Adrenal gland (tissue), 12 donors: ENCODE results near the gene KIF5A. TPM values are rescaled to one million over a fixed set of nuclear protein-coding genes. Genes with fewer than 3 reads are reported as not detected.

Source experiments
- DNase-seq, 7 donors: peaks; one replicate each; pipeline ENCODE4 v3.0.0-alpha.2; 2019 to 2020
- H3K27ac ChIP-seq, 5 donors: fragments of 200-600 bp; sonication (generic) in 4 of 5; 1 replicate in 3 of 5; 2 replicates in 2 of 5; pipeline versions ENCODE4 v1.5.1 to v1.8.0; 2016 to 2020; ENCODE audit warnings: mild to moderate bottlenecking in 1 of 5
- H3K27me3 ChIP-seq: fragments of 200-600 bp; 2 replicates; pipeline ENCODE4 v1.8.0; 2021
- H3K36me3 ChIP-seq, 2 donors: fragments of 200-600 bp; replicated peaks in 1 of 2; 1 replicate in 1 of 2; 2 replicates in 1 of 2; pipeline versions ENCODE4 v1.5.1 to v1.8.0; 2018 to 2022
- H3K4me1 ChIP-seq, 2 donors: fragments of 200-600 bp; replicated peaks in 1 of 2; 1 replicate in 1 of 2; 2 replicates in 1 of 2; pipeline versions ENCODE4 v1.5.1 to v1.8.0; 2018 to 2021
- H3K4me3 ChIP-seq, 4 donors: fragments of 200-600 bp; sonication (generic) in 3 of 4; one replicate each; pipeline ENCODE4 v1.5.1; 2016 to 2018
- H3K9me3 ChIP-seq, 3 donors: fragments of 200-600 bp; sonication (generic) in 1 of 3; replicated peaks in 1 of 3; 1 replicate in 2 of 3; 2 replicates in 1 of 3; pipeline versions ENCODE4 v1.5.1 to v1.8.0; 2016 to 2021
- CTCF ChIP-seq, 6 experiments: fragments of 450-650 bp in 4 of 6; fragments of 200-600 bp in 2 of 6; sonication (generic) in 1 of 6; IDR thresholded peaks; 1 replicate in 5 of 6; 2 replicates in 1 of 6; pipeline versions ENCODE4 v1.5.1 to v1.8.0; 2016 to 2021; ENCODE audit warnings: antibody characterized with exemption in 6 of 6, mild to moderate bottlenecking in 2 of 6, moderate library complexity in 1 of 6
- POLR2A ChIP-seq, 2 donors: fragments of 450-650 bp; IDR thresholded peaks; one replicate each; pipeline ENCODE4 v1.6.1; 2017; ENCODE audit warnings: antibody characterized with exemption in 2 of 2, mild to moderate bottlenecking in 2 of 2, moderate library complexity in 1 of 2
- WGBS, 4 donors: extraction: QIAGEN DNeasy Blood & Tissue Kit in 2 of 4; methylation state at CpG; one replicate each; pipeline versions ENCODE4 v1.1.5 to v1.1.7; 2013 to 2017; 5-methylcytosine and 5-hydroxymethylcytosine counted together
- intact Hi-C, 2 donors: fragments of 100-400 bp; cut with DNase I; formaldehyde crosslinking; loops; one replicate each; pipeline versions ENCODE4 v1.14.1 to v1.15.0; 2022 to 2023
- polyA plus RNA-seq, 3 donors: library from polyadenylated mRNA; stranded (reverse); fragments of 200-250 nt in 2 of 3; fragments of 350-450 nt in 1 of 3; fragmentation: Illumina TruSeq in 1 of 3; extraction: RNeasy Lipid Tissue Mini Kit (QIAGEN cat#74804) in 1 of 3; gene quantifications; one replicate each; pipeline ENCODE4 v1.2.3, GENCODE V29; 2013 to 2014
- total RNA-seq, 9 donors: library from RNA; depleted of rRNA in 4 of 9; stranded (reverse); fragments of >200 nt in 4 of 9; fragments of 120-200 nt in 1 of 9; fragmentation: NEBNext Ultra II Directional in 1 of 9; extraction: Animal tissue kit (Norgen Biotek cat#: 25700) in 1 of 9; gene quantifications; one replicate each; pipeline versions ENCODE4 v1.1.0 to v1.2.4, GENCODE V29; 2013 to 2023
- donor health status: healthy with polysubstance abuse.
- donor health status: Bipolar disorder and iron deficiency.
- donor health status: DM: yes; HTN: yes; CAD: no.
- donor health status: DM: no; HTN: no; CAD: no.
- donor health status: DM: no; HTN: no; CAD: no.
- donor health status: DM: yes; HTN: yes; CAD: no.

The KIF5A gene
- total and polyA plus RNA-seq, 12 donors = 0.32 to 7.6 (median 2.1) TPM; not detected in 1

GRCh38 chr12:57590479-57590863, 40.6 kb downstream of the KIF5A start:
- intact Hi-C loops = no loop called here
- Histone ChIP-seq H3K36me3 (peaks cover 0 to 1% of the 10 kb centered on the region in 2 donors), H3K27me3 (no peaks in the 10 kb centered on the region), H3K27ac (peak overlapping the region in 3 of 5 donors; percentile 49 to 79 (median 70)), H3K4me1 (peaks cover 7 to 14% of the 10 kb centered on the region in 2 donors), H3K9me3 (no peaks in the 10 kb centered on the region), H3K4me3 (peak overlapping the region in 2 of 4 donors; percentile 82 to 92)
- WGBS, 4 donors = 10 to 20% (median 12%) methylated on average over 2 of the region's 2 CpGs
- no peak for DNase-seq
- TF ChIP-seq CTCF (IDR thresholded peaks at IDR 0.05) (no peak), POLR2A (IDR thresholded peaks at IDR 0.05) (no peak)

GRCh38 chr12:57590864-57591781, 41.3 kb downstream of the KIF5A start, which contains the start of gene PIP4K2C:
PIP4K2C (plus strand) TSS chr12:57591192; CDS start chr12:57591290, 98 bp downstream.
- intact Hi-C loops = no loop called here
- no peaks in the 10 kb centered on the region for H3K9me3 ChIP-seq
- H3K27me3 ChIP-seq = no peaks in the 10 kb centered on the region
- 1 to 2% (median 1%) methylated on average over 17 to 69 of the region's 69 CpGs for WGBS, 4 donors
- peaks cover 0 to 7% of the 10 kb centered on the region in 2 donors for H3K36me3 ChIP-seq
- DNase-seq = peak; percentile 69 to 83 (median 80)
- peaks cover 7 to 14% of the 10 kb centered on the region in 2 donors for H3K4me1 ChIP-seq
- peak within 1 kb of the TSS in 4 of 5 donors; percentile 49 to 79 (median 66) for H3K27ac ChIP-seq
- H3K4me3 ChIP-seq = peak within 1 kb of the TSS; percentile 75 to 97 (median 87)
- TF ChIP-seq POLR2A (IDR thresholded peaks at IDR 0.05) = peak; percentile 19 to 23
- TF ChIP-seq CTCF (IDR thresholded peaks at IDR 0.05) = no peak

DNA sequence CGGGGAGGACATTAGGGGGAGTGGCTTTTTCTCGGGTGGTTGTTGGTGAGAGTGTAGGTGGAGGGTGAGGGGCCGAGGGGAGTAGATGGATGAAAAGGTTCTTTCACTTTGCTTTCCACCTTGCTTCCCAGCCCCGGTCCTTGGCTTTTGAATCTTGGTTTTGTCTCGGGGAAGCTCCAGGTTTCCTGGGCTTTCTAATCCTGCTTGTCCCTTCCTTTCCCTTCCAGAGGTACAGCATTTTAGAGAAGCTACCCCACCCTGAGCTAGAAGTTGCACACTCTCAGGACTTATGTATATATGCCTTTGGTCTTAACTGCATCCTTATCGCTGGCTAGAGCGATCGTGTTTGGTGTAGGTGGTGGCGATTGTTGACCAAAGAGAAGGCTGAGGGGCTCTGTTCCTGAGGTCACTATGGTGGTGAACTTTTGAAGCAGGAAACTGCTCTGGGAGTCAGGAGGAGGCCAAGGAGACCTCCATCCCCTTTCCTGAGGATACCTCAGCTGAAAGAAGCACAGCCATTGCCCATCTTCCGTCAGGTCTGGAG, 42.0 kb downstream of the KIF5A start:
- no peak for TF ChIP-seq CTCF (IDR thresholded peaks at IDR 0.05)
- TF ChIP-seq POLR2A (IDR thresholded peaks at IDR 0.05) = no peak
- Histone ChIP-seq H3K36me3 (peaks cover 0 to 7% of the 10 kb centered on the region in 2 donors), H3K27me3 (no peaks in the 10 kb centered on the region), H3K4me1 (peaks cover 7 to 14% of the 10 kb centered on the region in 2 donors), H3K4me3 (peak overlapping the region; percentile 75 to 97 (median 87)), H3K27ac (peak overlapping the region in 1 of 5 donors; percentile 49), H3K9me3 (no peaks in the 10 kb centered on the region)
- WGBS, 4 donors = 40 to 51% (median 46%) methylated on average over 10 of the region's 10 CpGs
- no peak for DNase-seq
- intact Hi-C loops = no loop called here

DNA sequence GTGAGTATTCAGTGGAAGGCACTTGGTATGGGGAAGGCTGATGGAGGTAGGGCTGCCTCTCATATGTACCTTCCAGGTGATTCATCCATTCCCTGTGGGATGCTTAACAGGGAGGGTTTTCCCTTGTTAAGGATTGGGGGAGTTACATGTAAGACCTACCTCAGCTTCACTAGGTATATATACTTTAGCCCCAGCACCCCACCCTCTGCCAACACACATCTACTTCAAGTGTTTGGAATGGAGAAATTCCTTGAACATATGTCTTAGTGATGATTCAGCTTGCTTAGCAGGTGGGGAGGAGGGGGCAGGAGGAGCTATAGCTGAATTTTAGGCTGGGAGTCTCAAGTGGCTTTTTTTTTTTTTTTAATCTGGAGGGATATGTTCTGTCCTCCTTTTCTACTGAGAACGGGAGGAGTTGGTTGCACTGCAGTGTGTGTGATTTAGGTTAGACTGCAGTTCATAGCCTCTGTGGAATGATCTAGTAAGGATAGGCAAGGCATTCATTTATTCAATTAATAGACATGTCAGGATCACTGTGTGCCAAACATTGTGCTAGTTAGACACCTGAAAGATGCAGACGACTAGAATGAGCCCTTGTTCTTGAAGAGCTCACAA, 42.8 kb downstream of the KIF5A start:
- no peak for TF ChIP-seq POLR2A (IDR thresholded peaks at IDR 0.05)
- DNase-seq = no peak
- H3K4me3 ChIP-seq = no peak overlapping the region

More for the DNA sequence above, 42.8 kb downstream of the KIF5A start:
- intact Hi-C loops = no loop called here
- H3K9me3 ChIP-seq = no peaks in the 10 kb centered on the region
- no peak overlapping the region for H3K27ac ChIP-seq
- peaks cover 7 to 14% of the 10 kb centered on the region in 2 donors for H3K4me1 ChIP-seq
- H3K36me3 ChIP-seq = peaks cover 0 to 9% of the 10 kb centered on the region in 2 donors
- WGBS, 4 donors = 75 to 85% (median 76%) methylated on average over 2 of the region's 2 CpGs
- H3K27me3 ChIP-seq = no peaks in the 10 kb centered on the region
